Renal cortex interstitium (tissue), 11 donors: ENCODE data around the gene MPDZ. TPM values are rescaled to one million over a fixed set of nuclear protein-coding genes. Genes with fewer than 3 reads are reported as not detected.

Source experiments
- DNase-seq, 11 donors: peaks; one replicate each; pipeline ENCODE4 v3.0.0-alpha.2; 2013; ENCODE audit warnings: low read depth in 9 of 11, low spot score in 4 of 11; ENCODE audit errors: extremely low read depth in 1 of 11
- polyA plus RNA-seq, 3 donors: library from polyadenylated mRNA; unstranded; fragments of 120-200 nt; gene quantifications; one replicate each; pipeline ENCODE4 v1.2.1, GENCODE V29; 2013; ENCODE audit not compliant: insufficient read length in 3 of 3

MPDZ gene
- polyA plus RNA-seq, 3 donors = 48.5 to 52.2 (median 50.2) TPM

DNA sequence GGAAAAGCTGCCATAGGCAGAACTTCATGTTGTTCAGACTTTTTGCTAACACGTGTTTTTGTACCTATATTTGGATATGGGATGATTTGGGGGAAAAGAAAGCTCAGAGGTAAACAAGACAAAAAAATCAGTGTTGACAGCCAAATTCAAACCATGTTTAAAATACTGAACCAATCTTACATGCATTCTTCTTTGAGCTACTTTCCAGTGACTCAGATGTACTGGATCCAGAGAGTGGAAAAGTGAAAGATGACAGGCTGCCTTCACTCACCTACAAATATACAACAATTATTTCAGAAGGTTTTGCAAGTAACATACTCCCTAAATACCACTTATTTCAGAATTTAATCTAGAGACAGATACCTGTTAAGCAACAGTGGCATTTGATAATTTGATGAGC is 165.7 kb downstream of the MPDZ start:
- no peak for DNase-seq

GRCh38 chr9:13113216-13113615 is 166.3 kb downstream of the MPDZ start:
- no peak for DNase-seq

DNA sequence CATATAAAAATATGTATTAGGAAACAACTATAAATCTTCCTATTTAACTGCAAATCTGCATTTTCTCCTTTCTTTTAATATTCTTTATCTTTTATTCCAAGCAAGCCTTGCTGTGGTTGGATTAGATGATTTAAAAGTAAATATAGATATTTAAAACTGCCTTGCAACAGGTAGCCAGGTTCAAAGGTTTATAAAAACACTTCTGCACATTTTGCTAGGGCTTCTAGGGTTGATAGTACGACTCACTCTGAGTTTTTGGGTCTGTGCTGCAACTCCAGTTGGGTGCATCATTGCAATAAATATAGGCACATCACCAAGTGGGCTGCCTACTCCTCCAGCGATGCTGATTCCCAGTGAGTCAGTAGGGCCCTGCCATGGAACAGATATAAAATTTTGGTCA is 167.7 kb downstream of the MPDZ start:
- DNase-seq = no peak

DNA sequence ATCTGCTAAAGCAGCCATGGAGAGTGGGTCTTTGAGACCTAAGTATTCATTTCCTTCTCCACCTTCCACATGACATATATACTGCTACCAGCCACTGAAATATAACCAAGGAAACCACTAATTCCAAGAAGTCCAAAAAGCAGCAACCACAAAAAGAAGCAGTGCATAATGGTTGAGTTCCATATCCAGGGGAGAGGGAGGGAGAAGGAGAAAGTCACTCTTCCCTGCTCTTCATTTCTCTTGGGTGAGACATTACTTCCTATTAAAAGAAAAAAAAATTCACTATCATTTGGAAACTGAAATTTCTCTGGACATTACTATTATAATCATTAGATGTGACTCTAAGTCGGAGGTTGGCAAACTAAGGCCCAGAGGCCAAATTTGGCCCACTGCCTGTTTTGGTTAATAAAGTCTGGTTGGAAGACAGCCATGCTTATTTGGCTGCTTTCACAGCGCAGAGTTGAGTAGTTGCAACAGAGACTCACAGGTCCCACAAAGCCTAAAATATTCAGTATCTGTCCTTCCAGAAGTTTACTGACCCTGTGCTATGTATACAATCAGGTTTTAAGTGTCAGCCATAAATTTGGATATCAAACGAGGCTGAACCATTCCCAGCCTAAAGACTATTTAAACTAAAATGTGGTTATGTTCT is 168.6 kb downstream of the MPDZ start:
- DNase-seq = no peak

DNA sequence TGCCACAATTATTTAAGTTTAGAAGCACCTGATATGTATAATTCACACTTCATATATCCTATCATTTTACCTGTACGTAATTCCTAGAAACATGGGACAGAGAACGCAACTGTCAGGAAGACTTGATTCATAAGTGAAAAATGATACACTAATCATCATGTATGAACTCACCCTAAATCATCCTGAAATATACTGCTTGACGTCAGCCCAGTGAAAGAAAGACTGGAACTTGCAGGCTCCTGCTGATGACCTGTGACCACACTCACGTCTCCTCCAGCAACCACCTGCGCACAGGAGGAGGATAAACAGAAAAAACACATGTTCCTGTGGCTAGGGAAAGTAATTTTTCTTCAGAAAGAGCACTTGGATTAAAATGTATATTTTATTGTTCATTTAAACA is 169.7 kb downstream of the MPDZ start:
- no peak for DNase-seq

GRCh38 chr9:13107008-13107407 is 172.5 kb downstream of the MPDZ start:
- DNase-seq = no peak

- no peak for DNase-seq
Measured at GRCh38 chr9:13100914-13101572, 178.4 kb downstream of the MPDZ start.

DNA sequence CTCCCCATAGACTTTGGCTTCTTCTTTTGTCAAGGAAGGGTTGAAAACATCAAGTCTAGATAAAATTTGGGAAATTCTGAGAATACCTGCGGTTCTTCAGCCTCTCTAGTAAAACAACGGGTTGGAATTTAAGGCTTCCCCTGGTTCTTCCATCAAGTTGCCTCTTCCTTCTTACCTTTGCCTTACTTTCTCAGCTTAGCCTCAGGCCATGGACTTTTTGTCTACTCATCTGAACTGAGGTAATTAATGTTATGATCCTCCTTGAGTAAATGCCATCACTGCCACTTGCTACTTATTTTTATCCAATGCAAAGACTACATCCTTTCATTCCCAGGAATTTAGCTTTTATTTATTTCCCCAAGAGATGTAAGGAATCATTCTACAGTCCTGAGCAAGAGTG is 184.4 kb downstream of the MPDZ start:
- DNase-seq = no peak

DNA sequence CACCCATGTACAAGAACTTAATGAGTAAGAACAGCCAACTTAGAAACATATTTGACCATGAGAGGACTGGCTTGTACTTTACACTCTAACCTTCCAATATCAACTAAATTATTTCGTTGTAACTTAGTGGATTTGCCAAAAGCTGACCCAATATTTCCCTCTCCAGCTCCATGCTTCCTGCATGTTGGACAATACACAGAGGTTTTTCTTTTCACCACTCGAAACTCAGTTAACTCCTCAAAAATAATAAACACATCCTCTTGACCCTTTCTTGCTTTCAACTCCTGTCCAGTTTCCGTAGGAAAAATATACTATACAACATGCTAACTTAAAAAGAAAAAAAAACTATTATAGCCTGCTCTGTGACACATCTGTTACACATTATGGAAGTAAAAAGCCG is 188.9 kb downstream of the MPDZ start:
- DNase-seq = no peak

GRCh38 chr9:13089666-13090065 is 189.8 kb downstream of the MPDZ start:
- DNase-seq = no peak

GRCh38 chr9:13088720-13089427 is 190.6 kb downstream of the MPDZ start:
- peak; percentile 33 to 72 (median 54) for DNase-seq

DNA sequence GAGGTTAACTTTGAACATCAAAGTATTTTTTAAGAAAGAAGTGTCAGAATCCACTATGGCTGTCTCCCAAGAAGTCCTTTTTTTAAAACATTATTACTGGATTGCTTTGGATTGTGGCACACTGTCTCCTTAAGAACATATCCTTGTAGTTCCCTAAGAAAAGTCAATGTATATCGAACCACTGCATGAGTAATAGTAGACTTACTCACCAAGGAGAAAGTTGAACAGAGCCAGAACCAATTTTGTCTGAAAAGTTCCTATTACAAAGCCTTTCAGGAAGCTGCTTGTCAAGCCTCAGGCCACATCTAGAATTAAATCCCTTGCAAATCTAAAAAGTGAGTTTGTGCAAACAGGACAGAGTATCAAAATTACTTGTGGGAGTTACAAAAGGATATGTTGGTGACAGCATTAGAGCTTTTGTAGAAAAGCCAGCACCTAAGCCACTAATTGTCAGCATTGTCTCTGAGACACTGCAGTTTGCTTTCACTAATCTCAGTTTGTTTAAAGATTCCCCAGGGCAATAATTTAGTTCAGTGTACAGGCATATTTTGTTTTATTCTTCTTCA is 195.4 kb downstream of the MPDZ start:
- no peak for DNase-seq

GRCh38 chr9:13083366-13083765 is 196.1 kb downstream of the MPDZ start:
- no peak for DNase-seq

- DNase-seq = no peak
Measured at GRCh38 chr9:13082796-13083195, 196.7 kb downstream of the MPDZ start.

GRCh38 chr9:13078164-13078563 is 201.3 kb downstream of the MPDZ start:
- DNase-seq = no peak

DNA sequence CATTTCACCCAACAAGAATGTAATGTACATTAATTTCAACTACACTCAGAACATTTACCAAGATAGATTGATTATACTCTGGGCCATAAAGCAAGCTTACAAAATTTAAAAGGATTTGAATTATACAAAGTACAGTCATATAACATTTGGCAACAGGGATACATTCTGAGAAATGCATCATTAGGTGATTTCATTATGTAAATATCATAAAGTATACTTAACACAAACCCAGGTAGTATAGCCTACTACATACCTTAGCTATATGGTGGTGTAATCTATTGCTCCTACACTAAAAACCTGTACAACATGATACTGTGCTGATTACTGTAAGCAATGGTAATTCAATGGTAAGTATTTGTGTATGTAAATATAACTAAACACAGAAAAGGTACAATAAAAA is 202.9 kb downstream of the MPDZ start:
- DNase-seq = no peak

GRCh38 chr9:13071921-13072320 is 207.6 kb downstream of the MPDZ start:
- no peak for DNase-seq

- DNase-seq = no peak
Measured at GRCh38 chr9:13070612-13071595, 208.6 kb downstream of the MPDZ start.

DNA sequence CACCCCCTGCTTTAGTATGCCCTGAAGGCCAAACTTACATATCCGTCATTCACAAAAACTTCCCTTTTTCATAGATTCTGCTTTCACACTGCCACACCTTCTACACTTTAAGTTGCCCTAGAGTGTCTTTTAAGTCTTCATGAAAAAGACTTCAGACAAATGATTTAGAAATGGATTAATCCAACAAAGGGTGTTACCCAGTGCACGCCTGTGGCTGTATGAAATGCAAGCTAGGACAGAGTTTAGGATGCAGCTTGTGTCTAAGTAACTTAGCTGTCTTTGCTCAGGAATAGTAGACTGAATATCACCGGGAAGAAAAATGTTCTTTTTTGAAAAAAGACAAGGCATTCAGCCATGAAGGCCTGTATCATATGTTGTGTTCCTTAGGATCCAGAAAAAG is 210.0 kb downstream of the MPDZ start:
- DNase-seq = no peak
